K562 (cell line): Measurements from ENCODE around the gene ALOX12B. TPM values are rescaled to one million over a fixed set of nuclear protein-coding genes. Genes with fewer than 3 reads are reported as not detected.

Source experiments
- ATAC-seq: fragments of 200-7000 bp; cut with Tn5 transposase; 3 replicates; pipeline ENCODE4 v1.9.1; 2020; ENCODE audit warnings: moderate library complexity
- BruUV-seq: library from RNA; stranded (reverse); fragments of 400-500 nt; replicated peaks from 2 replicates; lab custom pipeline; 2021; lab: Mats Ljungman, UMichigan
- CTCF ChIA-PET: fragments of 300-600 bp; formaldehyde crosslinking; extraction: SDS; loops from one replicate; lab custom pipeline; 2021; ENCODE audit warnings: low intra/inter-chr PET ratio; lab: Yijun Ruan, JAX
- POLR2A ChIA-PET: fragments of 300-600, 350-650 bp; sonication (Branson Sonifier 250); formaldehyde crosslinking; extraction: SDS; loops from one replicate; lab custom pipeline; 2021; ENCODE audit warnings: antibody characterized with exemption, inconsistent platforms; lab: Yijun Ruan, JAX
- DNase-seq, 4 experiments: peaks; one replicate each; pipeline versions ENCODE4 v3.0.0 to v3.0.0-alpha.2; 2011 to 2018; ENCODE audit warnings: low spot score in 3 of 4, mixed read lengths in 3 of 4; ENCODE audit errors: extremely low read depth in 1 of 4
- FAIRE-seq: peaks from 2 replicates; lab custom pipeline; 2011; peaks lifted over from hg19 to GRCh38; lab: Jason Lieb, UNC
- H2AFZ ChIP-seq: 2 replicates; pipeline ENCODE4 v1.6.0; 2011; ENCODE audit warnings: low read depth, low read length, control low read depth, inconsistent platforms
- H3K27ac ChIP-seq: fragments of 200-600 bp; 3 replicates; pipeline ENCODE4 v1.8.0; 2011; ENCODE audit warnings: low read depth, mild to moderate bottlenecking, control low read depth, inconsistent platforms, low read length, moderate library complexity, mixed read lengths; ENCODE audit errors: extremely low read depth
- H3K27me3 ChIP-seq, 2 experiments: fragments of 300-600 bp in 1 of 2; 2 replicates in 1 of 2; 3 replicates in 1 of 2; pipeline versions ENCODE4 v1.6.0 to v1.8.0; 2011; ENCODE audit warnings: inconsistent platforms in 2 of 2, low read length in 2 of 2, mild to moderate bottlenecking in 1 of 2, mixed read lengths in 1 of 2, moderate library complexity in 1 of 2; ENCODE audit not compliant: control insufficient read depth in 2 of 2, insufficient read depth in 2 of 2
- H3K36me3 ChIP-seq: fragments of 300-600 bp; 3 replicates; pipeline ENCODE4 v1.8.0; 2011; ENCODE audit warnings: mild to moderate bottlenecking, low read length, inconsistent platforms; ENCODE audit not compliant: control insufficient read depth, insufficient read depth
- H3K4me1 ChIP-seq, 2 experiments: fragments of 200-600 bp in 1 of 2; replicated peaks in 1 of 2; 2 replicates in 1 of 2; 3 replicates in 1 of 2; pipeline versions ENCODE4 v1.5.1 to v1.8.0; 2011; ENCODE audit warnings: inconsistent platforms in 2 of 2, low read length in 2 of 2, mild to moderate bottlenecking in 1 of 2, mixed read lengths in 1 of 2, moderate library complexity in 1 of 2; ENCODE audit not compliant: control insufficient read depth in 2 of 2, insufficient read depth in 2 of 2
- H3K4me2 ChIP-seq: 2 replicates; pipeline ENCODE4 v1.6.1; 2011; ENCODE audit warnings: low read length, control low read depth, inconsistent platforms, mixed read lengths; ENCODE audit not compliant: insufficient read depth
- H3K4me3 ChIP-seq: fragments of 200-600 bp; sonication (generic), shearing (Covaris generic); 2 replicates; pipeline ENCODE4 v1.5.1; 2016; ENCODE audit warnings: control low read depth, inconsistent platforms
- H3K79me2 ChIP-seq: fragments of 200-600 bp; 3 replicates; pipeline ENCODE4 v1.8.0; 2011; ENCODE audit warnings: low read length, inconsistent platforms; ENCODE audit not compliant: control insufficient read depth, insufficient read depth
- H3K9ac ChIP-seq, 2 experiments: 2 replicates each; pipeline versions ENCODE4 v1.6.0 to v1.6.1; 2011; ENCODE audit warnings: low read depth in 2 of 2, low read length in 2 of 2, control low read depth in 1 of 2, inconsistent platforms in 1 of 2, mild to moderate bottlenecking in 1 of 2, mixed read lengths in 1 of 2; ENCODE audit not compliant: insufficient read depth in 1 of 2
- H3K9me1 ChIP-seq: one replicate; pipeline ENCODE4 v1.6.0; 2011; ENCODE audit warnings: inconsistent platforms, mild to moderate bottlenecking, low read length, moderate library complexity; ENCODE audit not compliant: control insufficient read depth, insufficient read depth
- H3K9me3 ChIP-seq: replicated peaks from 2 replicates; pipeline ENCODE4 v1.5.1; 2011; ENCODE audit warnings: low read depth, low read length, inconsistent platforms; ENCODE audit not compliant: control insufficient read depth, insufficient read depth
- H4K20me1 ChIP-seq: replicated peaks from 2 replicates; pipeline ENCODE4 v1.6.1; 2011; ENCODE audit warnings: low read length, inconsistent platforms, mixed read lengths; ENCODE audit not compliant: control insufficient read depth, insufficient read depth
- CC2D1A ChIP-seq: fragments of 450-650 bp; IDR thresholded peaks from 2 replicates; pipeline ENCODE4 v1.6.1; 2017; ENCODE audit warnings: mild to moderate bottlenecking
- RAD21 ChIP-seq, 2 experiments: fragments of 250-450 bp in 1 of 2; fragments of 450-650 bp in 1 of 2; sonication (Bioruptor Pico) in 1 of 2; formaldehyde crosslinking in 1 of 2; IDR thresholded peaks in 1 of 2; conservative IDR thresholded peaks in 1 of 2; 2 replicates each; pipeline versions ENCODE4 v1.4.0 to v1.8.0; 2020 to 2022; ENCODE audit warnings: mild to moderate bottlenecking in 2 of 2, moderate library complexity in 1 of 2
- ZBTB7A ChIP-seq: IDR thresholded peaks from 2 replicates; pipeline ENCODE4 v1.6.1; 2011; ENCODE audit warnings: low read depth, mild to moderate bottlenecking, low read length, moderate library complexity, borderline replicate concordance; ENCODE audit not compliant: control insufficient read depth
- ZNF324 ChIP-seq: fragments of 250-450 bp; sonication (Bioruptor Pico); IDR thresholded peaks from 2 replicates; pipeline ENCODE4 v1.4.0; 2020; ENCODE audit warnings: mild to moderate bottlenecking
- WGBS: fragments of 100-300 bp; shearing (Covaris generic); methylation state at CpG from one replicate; pipeline ENCODE4 v1.1.6; 2016; ENCODE audit warnings: low coverage, mixed read lengths; ENCODE audit not compliant: insufficient coverage; ENCODE audit errors: missing lambda C conversion rate; 5-methylcytosine and 5-hydroxymethylcytosine counted together
- in situ Hi-C: fragments of 300-500 bp; cut with MboI; formaldehyde crosslinking; loops from 4 replicates; pipeline ENCODE4 v1.15.0; 2018; ENCODE audit warnings: inconsistent platforms, mixed read lengths
- intact Hi-C: fragments of 100-400 bp; cut with micrococcal nuclease; formaldehyde crosslinking; loops from 2 replicates; pipeline ENCODE4 v1.14.2; 2022
- polyA plus RNA-seq, 8 experiments: library from polyadenylated mRNA; depleted of rRNA in 4 of 8; stranded (reverse) in 5 of 8; unstranded in 3 of 8; fragments of >200 nt; fragmentation: Nextera tagmentation in 2 of 8; fragmentation: Illumina TruSeq in 1 of 8; extraction: Ambion mirVana in 2 of 8; extraction: Trizol in 1 of 8; gene quantifications; 2 replicates each; pipeline versions ENCODE4 v1.2.1 to v1.2.3, GENCODE V29; 2011 to 2014; ENCODE audit warnings: inconsistent platforms in 1 of 8, missing spikeins in 1 of 8
- total RNA-seq, 7 experiments: library from RNA; depleted of rRNA in 6 of 7; stranded (reverse); fragments of >200 nt in 6 of 7; fragmentation: Illumina TruSeq in 2 of 7; extraction: Trizol in 2 of 7; gene quantifications; 2 replicates each; pipeline versions ENCODE4 v1.2.1 to v1.2.3, GENCODE V29; 2011 to 2021; ENCODE audit warnings: low replicate concordance in 1 of 7

Gene ALOX12B
- total and polyA plus RNA-seq, 9 of the 15 experiments (the other 6 are each of a cell fraction or from before 2014, with no cell fraction given): not detected

GRCh38 chr17:8080208-8080798 lies 7.2 kb downstream of the ALOX12B start:
- H3K9me3 ChIP-seq: no peaks in the 10 kb centered on the region
- DNase-seq (no peak), FAIRE-seq (no peak), ATAC-seq (peak; percentile 43)
- in situ Hi-C loops (no loop called here), intact Hi-C loops (loop anchor here (2.0 kb wide), 1 partner anchor 38 kb away; the partner anchor contains the start of gene ALOXE3)
- H3K36me3 ChIP-seq: no peaks in the 10 kb centered on the region
- ChIA-PET POLR2A (no interaction called here), CTCF (interaction anchor here (0.6 to 2.4 kb wide), 4 partner anchors 18 to 1172 kb away, joined by 3 to 24 read pairs (median 6); partner anchors contain the start of gene ALOXE3)
- peak overlapping the region; percentile 12; the same call in 1 of the 2 replicates for H3K4me3 ChIP-seq
- H2AFZ ChIP-seq: peak overlapping the region; percentile 80; the same call in 1 of the 2 replicates
- H3K9ac ChIP-seq: peak overlapping the region in 1 of 2 experiments; percentile 87; a peak in 2 of 4 replicates
- no TSS peak for BruUV-seq
- TF ChIP-seq RAD21 (CRISPR knock-in tag; conservative IDR thresholded peaks at IDR 0.05 in 1 of 2, IDR thresholded peaks at IDR 0.05 in 1 of 2): 0 out of 4 replicates have a peak, but pooled peaks of 1 of the 2 experiments have one; percentile 4
- TF ChIP-seq ZNF324: no peak
- TF ChIP-seq CC2D1A: no peak
- TF ChIP-seq ZBTB7A: 0 out of 2 replicates have a peak, but pooled peaks have one; percentile 6
- H4K20me1 ChIP-seq: no peaks in the 10 kb centered on the region
- H3K79me2 ChIP-seq: no peaks in the 10 kb centered on the region
- WGBS: 24% methylated on average over 19 of the region's 25 CpGs
- no peak overlapping the region for H3K27ac ChIP-seq
- H3K4me1 ChIP-seq: peaks cover 10 to 22% of the 10 kb centered on the region in 2 experiments; a peak in 4 of 5 replicates
- peaks cover 0 to 2% of the 10 kb centered on the region in 2 experiments; a peak in 1 of 5 replicates for H3K27me3 ChIP-seq
- no peaks in the 10 kb centered on the region for H3K9me1 ChIP-seq
- H3K4me2 ChIP-seq: peak overlapping the region; percentile 72
